NCI-H226 (cell line): ENCODE data around the gene TUBGCP3.
"Not testable (repeated sequence)": the region's sequence is repeated elsewhere in the genome, so short reads cannot be mapped to it uniquely, and the experiment has no call there.

Experiments
- DNase-seq: peaks from one replicate; pipeline ENCODE4 v3.0.0-alpha.2; 2015

The TUBGCP3 gene

DNA sequence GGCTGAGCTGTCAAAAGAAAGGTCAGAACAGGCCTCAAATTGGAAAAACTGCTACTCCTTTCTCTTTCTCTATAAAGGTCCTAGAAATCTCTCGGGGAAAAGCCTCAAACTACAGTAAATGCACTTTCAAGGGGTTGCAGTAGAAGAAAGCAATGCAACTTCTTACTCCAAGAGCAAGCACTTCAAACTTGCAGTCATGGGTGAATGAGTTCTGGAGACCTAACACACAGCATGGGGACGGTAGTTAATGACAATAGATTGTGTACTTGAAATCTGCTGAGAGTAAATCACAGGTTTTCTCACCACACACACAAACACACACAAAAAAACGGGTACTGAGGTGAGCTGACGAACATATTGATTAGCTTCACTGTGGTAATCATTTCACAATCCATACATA is 11.8 kb downstream of the TUBGCP3 start:
- no peak for DNase-seq

DNA sequence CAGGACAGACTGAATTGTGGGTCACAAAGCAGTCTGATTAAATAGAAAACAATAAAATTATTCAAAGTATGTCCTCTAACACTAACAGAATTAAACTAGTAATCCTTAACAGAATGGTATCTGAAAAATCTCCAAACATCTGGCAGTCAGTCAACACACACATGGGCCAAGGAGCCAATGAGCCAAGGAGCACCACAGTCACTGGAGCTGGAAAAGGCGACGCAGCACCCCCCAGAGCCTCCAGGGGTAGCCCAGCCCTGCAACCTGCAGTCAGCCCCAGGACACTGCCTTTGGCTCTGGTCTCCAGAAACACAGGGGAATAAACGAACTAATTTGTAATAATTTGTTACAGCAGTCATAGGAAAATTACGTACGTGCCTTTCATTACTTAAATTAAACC is 12.3 kb downstream of the TUBGCP3 start:
- DNase-seq, result no peak

DNA sequence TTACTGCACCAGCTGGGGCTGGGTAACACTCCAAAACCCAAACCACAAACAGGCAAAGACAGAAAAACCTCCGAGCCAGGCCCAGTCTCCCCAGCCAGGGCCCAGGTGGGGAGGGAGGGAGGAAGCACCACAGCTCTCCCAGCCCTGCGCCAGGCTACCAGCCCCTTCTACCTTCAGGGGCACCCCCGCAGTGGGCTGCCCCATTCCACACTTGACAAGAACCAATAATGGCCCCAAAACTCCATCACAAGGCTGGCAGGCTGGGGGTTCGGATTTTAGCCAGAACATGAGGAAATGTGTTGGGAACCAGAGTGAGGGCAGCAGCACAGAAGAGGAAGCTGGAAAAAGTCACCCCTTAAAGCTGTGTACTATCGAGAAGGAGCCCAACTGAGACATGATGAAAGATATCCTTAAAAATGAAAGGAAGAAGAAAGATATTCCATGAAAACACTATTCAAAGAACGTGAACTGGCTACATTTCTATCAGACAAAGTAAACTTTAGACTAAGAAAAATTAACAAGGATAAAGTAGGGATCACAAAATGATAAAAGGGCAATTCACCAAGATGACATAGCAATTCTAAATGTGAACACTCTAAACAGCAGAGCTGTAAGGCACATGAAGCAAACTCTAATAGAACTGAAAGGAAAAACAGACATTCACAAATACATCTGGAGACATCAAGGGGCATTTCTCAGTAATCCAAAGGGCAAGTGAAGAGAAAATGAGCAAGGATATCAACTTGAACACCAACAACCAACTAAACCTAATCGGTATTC is 12.9 kb downstream of the TUBGCP3 start:
- DNase-seq, result no peak

DNA sequence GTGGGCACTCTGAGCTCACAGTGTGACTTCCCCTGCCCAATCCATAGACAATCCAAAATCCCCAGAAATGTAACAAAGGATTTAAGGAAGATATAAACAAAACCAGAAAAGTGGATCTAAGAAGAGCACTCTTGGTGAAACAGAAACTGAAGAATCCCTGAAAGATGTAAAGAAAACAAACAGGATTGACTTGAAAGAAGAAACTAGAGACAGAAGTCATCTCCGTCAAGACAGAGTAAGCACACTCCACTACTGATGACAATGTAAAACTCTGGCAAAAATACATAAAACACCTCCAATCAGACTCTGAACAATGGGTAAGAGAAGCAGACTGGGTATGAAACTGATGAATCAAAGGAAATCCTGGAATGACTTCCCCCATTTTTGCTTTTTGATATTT is 13.5 kb downstream of the TUBGCP3 start:
- DNase-seq, result no peak

DNA sequence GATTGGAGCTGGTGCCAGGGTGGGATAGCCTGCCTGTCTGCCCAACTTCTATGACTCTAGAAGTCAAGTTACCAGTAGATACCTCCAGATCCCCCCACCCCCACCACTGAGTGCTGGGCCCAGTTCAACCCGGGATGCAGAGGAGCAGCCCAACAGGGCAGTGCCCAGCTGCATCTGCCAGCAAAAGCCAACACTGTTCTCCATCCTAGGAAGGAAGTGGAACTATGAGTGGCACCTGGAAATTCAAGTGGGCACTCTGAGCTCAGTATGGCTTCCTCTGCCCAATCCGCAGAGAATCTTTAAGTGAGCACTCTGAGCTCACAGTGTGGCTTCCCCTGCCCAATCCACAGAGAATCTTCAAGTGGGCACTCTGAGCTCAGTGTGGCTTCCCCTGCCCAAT is 14.2 kb downstream of the TUBGCP3 start:
- no peak for DNase-seq

DNA sequence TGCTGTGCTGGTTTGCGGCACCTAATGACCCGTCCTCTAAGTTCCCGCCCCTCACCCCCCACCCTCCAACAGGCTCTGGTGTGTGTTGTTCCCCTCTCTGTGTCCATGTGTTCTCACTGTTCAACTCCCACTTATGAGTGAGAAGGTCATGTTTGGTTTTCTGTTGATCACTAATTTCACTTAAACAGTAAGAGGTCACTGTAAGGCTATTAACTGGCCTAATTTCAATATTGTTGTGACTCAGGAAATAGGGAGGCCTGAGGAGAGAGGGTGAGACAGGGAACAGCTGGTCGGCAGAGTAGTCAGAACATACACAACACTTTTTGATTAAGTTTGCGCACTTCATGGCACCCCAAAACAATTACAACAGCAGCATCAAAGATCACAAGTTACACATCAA is 15.6 kb downstream of the TUBGCP3 start:
- no peak for DNase-seq

DNA sequence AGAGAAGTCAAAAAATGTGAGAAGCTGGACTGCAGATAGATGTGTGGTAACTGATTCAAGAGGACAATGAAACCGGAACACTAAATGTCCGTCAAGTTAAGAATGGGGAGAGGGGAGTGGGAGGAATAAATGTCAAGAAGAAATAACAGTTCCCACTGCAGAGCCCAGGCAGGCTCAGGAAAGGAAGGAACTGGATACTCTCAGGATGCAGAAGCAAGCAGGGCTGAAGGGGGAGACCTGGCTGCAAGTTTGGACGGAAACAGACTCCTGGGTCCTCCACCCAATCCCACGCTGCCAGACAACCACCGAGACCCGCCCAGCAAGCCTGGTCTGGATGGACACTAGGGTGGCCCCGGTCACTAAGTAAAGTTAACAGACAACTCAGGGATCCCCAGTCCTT is 18.1 kb downstream of the TUBGCP3 start:
- DNase-seq, result no peak

DNA sequence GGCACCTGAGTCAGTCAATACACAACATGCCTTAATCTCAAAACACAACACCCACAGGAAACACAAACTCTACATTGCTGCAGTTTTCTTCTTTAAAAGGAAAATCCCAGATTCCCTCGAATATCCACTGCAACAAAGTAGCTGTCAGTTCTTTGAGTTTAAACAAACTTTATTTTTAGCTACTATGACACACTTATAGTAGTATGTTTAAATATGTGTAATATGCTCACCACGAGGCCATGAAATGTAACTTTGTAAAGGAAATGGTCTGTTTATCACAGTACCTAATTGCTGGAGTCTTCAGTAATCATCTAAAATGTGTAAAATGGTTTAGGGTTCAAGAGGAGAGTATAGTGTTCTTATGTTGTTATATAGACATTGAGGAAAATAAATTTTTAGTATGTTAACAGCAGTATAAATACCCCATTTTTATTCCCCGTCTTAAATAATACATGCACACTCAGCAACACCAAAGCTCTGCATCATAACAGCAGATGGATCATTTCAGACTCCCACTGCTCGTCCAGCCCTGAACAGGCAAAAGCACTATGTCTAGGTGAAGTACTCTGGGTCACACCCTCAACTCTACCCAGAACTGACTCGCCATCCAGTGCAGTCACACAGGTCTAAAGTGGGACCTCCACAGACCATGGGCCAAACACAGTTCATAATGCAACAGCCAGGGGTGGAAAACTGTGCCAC is 20.6 kb downstream of the TUBGCP3 start:
- DNase-seq, result no peak

DNA sequence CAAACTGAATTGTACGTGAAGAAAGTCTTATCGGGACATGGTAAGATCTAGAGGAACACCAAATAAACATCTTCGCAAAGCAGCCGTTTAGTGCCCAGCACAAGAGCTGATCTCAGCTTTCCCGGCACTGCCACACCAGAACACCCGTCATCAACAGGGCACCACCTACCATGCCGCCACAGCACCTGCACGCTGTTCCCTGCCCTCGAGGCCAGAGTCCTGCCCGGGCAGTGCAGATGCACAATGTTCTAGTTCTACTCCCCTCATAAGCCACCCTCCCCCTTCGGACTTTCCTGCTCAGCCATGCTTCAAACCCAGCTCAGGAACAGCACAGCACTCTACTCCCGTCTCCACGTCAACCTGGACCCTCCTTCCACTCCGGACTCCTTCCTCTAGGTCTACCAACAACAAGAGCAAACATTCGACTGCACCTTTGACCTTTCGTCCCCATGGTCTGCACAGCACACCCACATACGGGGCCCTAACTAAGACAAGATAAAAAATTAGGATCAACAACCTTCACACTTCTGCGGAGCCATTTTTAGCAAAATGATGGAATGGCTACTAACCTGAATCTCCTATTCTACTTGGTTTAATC is 25.1 kb downstream of the TUBGCP3 start:
- DNase-seq, result no peak

DNA sequence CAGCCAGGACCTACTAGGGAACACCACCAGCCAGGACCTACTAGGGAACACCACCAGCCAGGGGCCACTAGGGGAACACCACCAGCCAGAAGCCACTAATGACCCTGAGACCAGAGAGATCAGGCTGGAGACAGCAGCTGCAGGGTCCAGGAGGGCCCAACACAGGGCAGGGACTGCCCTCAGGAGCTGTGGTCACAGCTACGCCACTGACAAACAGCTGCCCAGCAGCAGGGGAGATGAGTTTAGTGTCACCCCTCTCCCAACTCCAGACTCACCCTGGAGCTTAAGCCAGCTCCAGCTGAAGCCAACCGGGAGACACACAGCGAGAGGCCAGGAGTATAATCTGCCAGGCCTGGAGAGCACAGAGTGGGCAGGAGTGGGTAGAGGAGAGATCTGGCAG is 25.7 kb downstream of the TUBGCP3 start:
- no peak for DNase-seq

DNA sequence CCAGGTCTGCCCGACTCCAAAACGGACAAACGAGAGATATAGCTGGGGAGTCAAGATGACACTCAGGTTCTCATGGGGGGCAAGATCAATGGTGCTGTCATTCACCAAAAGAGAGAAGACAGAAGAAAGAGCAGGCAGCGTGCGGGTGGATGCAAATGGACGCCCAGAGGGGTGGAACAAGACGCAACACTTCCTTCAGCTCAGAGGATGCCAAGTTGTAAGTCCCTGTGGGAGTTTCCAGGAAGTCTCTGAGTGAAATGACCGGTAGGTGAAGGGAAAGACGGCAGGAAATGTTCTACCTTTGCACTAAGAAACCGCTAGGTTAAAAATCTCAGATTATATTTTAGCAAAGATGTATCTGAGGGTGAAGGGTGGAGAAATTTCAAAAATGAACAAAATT is 26.5 kb downstream of the TUBGCP3 start:
- no peak for DNase-seq

DNA sequence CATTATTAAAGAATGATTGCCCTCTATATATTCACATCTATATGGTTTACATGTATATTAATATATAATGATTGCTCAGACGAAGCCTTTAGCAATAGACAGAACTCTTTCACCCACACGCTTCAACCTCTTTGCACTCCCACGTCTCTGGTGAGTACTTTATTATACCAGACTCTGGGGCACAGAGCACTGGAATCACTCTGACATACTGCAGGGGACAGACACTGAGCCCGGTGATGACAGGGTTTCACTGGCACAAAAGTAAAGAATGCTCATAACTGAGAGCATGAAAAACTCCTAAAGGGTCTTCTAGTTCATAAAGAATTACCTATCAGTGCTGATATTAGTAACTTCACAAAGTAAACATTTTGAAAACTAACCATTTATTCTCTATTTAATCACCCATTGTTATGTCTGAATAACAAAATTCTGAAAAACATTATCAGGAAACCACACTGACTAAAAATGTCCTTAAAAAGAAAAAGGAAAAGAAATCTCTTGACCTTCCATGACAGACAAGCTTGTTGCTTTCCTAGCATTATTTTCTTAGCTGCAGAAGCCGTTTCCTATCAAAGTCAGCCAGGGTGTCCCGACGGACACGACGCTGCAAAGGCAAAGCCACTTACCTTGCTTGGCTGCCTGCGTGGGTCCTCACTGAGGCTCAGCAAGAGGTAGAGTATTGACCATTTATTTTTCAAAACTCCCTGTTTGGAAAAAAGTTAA is 29.1 kb downstream of the TUBGCP3 start:
- no peak for DNase-seq

DNA sequence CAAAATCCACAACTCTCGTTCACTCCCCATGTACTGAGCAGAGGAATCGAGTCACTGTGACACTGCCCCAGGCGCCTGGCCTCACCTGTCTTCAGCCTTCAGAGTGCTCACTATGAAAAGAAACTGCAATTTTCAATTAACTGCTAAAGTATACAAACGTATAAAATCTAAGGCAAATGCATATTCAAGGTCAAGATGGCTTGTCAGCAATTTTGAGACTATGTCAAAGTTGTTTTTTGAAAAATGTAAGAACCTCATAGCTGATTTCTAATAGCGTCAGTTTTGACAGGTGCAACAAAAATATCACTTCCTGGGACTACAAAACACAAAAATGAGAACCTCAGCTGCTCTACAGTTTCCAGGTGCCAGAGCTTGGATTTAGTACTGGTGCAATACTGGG is 31.4 kb downstream of the TUBGCP3 start:
- no peak for DNase-seq

DNA sequence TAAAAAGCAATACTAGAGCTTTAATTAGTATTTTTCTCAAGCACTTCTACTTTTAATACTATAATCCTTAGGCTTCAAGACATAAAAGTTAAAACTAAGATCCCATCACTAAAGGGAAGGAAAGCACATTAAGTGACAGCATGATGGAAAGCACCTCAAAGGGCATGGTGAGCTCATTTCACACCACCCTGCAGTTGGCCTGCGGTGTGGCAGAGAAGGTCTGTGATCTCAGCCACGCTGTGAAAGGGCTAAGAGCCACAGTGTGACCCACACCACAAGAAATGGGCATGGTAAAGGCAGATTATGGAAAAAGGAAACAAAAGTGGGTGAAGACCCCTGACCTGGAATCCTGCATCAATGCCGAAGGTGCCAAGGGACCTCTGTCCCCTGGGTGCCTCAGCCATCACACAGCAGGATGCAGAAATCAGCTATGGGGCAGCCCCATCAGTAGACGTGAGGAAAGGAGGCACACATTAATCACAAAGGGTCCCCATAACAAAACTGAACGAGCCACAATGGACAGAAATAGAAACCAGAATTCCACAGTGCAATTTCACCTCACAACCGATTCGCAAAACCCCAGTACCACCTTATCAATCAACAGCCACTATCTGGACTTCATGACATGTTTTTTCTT is 33.6 kb downstream of the TUBGCP3 start:
- DNase-seq, result no peak

DNA sequence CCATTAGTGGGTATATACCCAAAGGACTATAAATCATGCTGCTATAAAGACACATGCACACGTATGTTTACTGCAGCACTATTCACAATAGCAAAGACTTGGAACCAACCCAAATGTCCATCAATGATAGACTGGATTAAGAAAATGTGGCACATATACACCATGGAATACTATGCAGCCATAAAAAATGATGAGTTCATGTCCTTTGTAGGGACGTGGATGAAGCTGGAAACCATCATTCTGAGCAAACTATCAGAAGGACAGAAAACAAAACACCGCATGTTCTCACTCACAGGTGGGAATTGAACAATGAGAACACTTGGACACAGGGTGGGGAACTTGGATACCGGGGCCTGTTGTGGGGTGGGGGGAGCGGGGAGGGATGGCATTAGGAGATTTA is 39.0 kb downstream of the TUBGCP3 start:
- DNase-seq, result not testable (repeated sequence)

DNA sequence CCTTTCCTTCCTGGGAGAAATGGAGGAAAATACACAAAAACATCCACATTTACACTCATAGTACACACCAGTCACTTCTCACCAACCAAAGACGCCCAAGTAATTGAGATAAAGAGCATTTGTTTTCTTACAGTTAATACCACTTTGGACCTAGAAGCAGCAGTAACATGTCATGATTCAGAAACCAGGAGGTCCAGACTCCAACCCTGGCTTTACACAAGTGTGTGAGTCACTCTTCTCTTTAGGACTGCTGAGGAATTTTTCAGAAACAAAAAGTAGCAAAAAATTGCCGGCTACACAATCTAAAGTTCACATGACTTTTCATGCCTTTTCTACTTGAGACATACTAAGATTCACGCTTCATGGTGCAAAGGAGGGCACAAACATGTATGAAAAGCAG is 42.1 kb downstream of the TUBGCP3 start:
- peak; percentile 5 for DNase-seq

DNA sequence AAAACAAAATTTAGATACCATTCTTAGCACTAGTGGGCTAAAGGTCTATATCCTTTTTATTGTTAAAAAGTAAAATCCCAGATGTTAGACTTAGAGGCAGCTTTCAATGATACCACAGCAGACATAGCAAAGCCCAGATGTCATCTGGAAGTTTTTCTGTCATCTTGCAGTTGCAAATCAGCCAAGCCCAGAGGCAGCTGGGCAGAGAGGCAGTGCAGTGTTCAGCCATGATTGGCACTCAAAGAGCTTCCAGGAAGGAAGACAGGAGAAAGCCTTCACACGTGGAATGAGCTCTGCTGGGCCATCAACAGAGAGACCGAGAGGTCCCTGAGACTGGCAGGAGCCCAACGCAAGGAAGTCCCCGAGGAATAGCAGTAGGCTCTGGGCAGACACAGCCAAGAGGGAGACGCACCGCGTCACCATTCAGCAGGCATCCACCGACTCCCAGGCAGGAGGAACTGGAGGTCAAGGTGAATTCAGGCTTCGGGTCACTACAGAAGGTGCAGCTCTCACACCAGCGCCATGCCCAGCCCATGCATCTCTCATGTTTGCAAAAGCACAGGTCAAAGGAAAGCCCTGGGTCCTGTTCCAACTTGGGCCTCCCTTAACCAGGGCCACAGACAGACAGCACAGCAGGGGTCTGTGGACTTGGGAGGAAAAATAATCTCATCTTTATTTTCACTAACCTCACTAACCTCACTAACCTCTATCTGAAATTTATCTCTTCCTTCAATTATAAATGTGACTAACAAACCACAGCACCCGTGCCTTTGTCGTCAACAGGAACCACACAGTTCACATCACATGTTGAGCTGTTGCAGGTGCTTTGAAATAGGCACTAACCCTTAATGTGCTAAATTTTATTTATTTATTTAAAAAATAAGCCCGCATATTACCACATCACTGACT is 54.9 kb downstream of the TUBGCP3 start:
- no peak for DNase-seq

DNA sequence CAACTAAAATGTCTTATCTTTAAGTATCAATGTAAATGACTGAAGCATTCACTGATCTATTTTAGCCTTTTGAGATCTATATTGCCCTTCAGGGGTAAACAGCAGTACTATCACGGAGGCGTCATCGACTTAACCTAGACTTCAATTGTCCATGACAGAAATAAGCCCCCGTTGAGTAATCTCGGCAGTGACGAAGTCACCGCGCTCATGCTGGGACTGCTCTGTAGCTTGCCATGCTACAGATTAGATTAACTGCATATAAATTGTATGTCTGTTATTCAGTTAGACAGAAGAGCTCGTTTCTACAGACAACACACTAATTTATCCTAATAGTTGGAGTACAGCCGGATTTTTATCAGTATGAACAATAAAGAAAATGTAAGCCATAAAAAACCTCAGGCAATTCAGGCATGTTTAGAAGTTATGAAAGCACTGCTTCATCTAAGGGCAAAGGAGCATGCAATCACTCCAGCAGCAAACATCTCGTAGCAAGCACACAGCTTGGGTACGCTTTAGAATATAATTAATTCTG is 56.6 kb downstream of the TUBGCP3 start:
- no peak for DNase-seq

DNA sequence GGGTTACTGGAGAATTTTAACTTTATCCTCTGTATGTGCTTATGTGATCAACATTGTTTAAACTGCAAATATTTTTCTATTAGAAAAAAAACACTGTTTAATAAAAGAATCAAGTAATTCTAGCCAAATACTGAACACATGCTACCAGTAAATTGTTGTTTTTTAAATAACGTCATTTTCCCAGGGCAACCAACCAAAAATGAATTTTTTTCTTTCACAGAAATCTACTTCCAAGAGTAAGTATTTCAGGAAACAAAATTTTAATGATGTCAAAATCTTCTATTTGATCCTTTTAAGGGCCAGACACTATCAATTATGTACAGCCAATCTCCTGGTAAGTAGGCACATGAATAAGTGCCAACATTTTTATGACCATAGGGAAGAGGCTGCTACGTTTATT is 57.1 kb downstream of the TUBGCP3 start:
- no peak for DNase-seq

DNA sequence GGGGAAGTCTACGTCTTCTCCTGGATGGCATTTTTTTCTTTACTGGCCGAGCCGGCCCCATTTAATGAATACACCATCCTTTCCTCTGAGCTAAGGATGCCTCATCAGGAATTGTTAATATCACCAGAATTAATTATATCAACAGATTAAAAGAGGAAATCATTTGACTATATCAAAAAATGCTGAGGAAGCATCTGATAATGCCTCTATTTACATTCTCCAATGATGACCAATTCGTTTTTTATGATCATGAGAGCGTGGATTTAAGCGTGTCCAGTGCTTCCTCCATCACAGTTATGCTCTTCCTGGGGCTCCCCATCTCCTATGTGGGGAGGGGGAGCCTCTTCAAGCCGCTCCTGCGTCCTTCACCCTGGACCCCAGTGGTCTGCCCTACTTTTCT is 58.7 kb downstream of the TUBGCP3 start:
- DNase-seq, result no peak

DNA sequence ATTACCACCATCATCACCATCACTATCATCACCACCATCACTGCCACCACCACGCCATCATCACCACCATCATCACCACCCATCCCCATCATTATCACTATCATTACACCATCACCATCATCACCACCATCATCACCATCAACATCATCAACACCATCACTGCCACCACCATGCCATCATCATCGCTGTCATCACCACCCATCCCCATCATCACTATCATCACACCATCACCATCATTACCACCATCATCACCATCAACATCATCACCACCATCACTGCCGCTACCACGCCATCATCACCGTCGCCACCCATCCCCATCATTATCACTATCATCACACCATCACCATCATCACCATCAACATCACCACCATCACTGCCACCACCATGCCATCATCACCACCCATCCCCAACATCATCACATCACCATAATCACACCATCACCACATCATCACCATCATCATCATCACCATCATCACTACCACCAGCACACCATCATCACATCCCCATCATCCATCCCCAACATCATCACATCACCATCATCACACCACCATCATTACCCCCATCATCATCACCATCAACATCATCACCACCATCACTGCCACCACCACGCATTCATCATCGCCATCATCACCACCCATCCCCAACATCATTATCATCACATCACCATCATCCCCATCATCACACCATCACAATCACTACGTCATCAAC is 61.7 kb downstream of the TUBGCP3 start:
- no peak for DNase-seq
